HepG2 (cell line): ENCODE data around the gene RHOBTB3. TPM values are rescaled to one million over a fixed set of nuclear protein-coding genes. Genes with fewer than 3 reads are reported as not detected.

Experiments
- CBX2 ChIP-seq, 2 experiments: fragments of 200-600 bp in 1 of 2; sonication (generic); formaldehyde crosslinking in 1 of 2; IDR thresholded peaks; 2 replicates each; pipeline versions ENCODE4 v1.7.0 to v1.8.1; 2018 to 2022; ENCODE audit warnings: low read depth in 2 of 2, low read length in 1 of 2, mild to moderate bottlenecking in 1 of 2, missing genetic modification reagents in 1 of 2
- FOXC1 ChIP-seq: sonication (generic); formaldehyde crosslinking; IDR thresholded peaks from 2 replicates; pipeline ENCODE4 v1.8.0; 2022; ENCODE audit warnings: mild to moderate bottlenecking, missing genetic modification reagents, borderline replicate concordance
- GTF3A ChIP-seq: sonication (generic); formaldehyde crosslinking; conservative IDR thresholded peaks from 2 replicates; pipeline ENCODE4 v1.4.0; 2020; ENCODE audit warnings: mild to moderate bottlenecking, missing genetic modification reagents
- HMG20B ChIP-seq: conservative IDR thresholded peaks from 2 replicates; pipeline ENCODE4 v1.6.1; 2016; ENCODE audit warnings: missing genetic modification reagents, missing compliant biosample characterization
- NCOA1 ChIP-seq: sonication (generic); formaldehyde crosslinking; IDR thresholded peaks from 2 replicates; pipeline ENCODE4 v1.9.0; 2021; ENCODE audit warnings: missing genetic modification reagents
- NCOA5 ChIP-seq: sonication (generic); formaldehyde crosslinking; IDR thresholded peaks from 2 replicates; pipeline ENCODE4 v1.4.0; 2020; ENCODE audit warnings: missing genetic modification reagents
- RXRA ChIP-seq: sonication (generic); formaldehyde crosslinking; IDR thresholded peaks from 2 replicates; pipeline ENCODE4 v1.5.1; 2020; ENCODE audit warnings: missing genetic modification reagents
- SIX1 ChIP-seq: sonication (generic); formaldehyde crosslinking; IDR thresholded peaks from 2 replicates; pipeline ENCODE4 v1.4.0; 2020; ENCODE audit warnings: missing genetic modification reagents, borderline replicate concordance
- ZNF264 ChIP-seq: sonication (generic); formaldehyde crosslinking; IDR thresholded peaks from 2 replicates; pipeline ENCODE4 v1.4.0; 2020; ENCODE audit warnings: missing genetic modification reagents
- ZNF496 ChIP-seq: sonication (generic); formaldehyde crosslinking; IDR thresholded peaks from 2 replicates; pipeline ENCODE4 v1.8.1; 2023; ENCODE audit warnings: mild to moderate bottlenecking, moderate library complexity, missing genetic modification reagents; ENCODE audit not compliant: insufficient replicate concordance
- polyA plus RNA-seq, 8 experiments: library from polyadenylated mRNA; depleted of rRNA in 3 of 8; stranded (reverse) in 7 of 8; unstranded in 1 of 8; fragments of >200 nt; fragmentation: Illumina TruSeq in 4 of 8; extraction: Trizol in 4 of 8; gene quantifications; 2 replicates each; pipeline versions ENCODE4 v1.2.1 to v1.2.3, GENCODE V29; 2011 to 2016; ENCODE audit warnings: low read depth in 4 of 8, missing spikeins in 1 of 8, mixed read lengths in 1 of 8; ENCODE audit not compliant: insufficient read depth in 1 of 8
- total RNA-seq, 5 experiments: library from RNA; depleted of rRNA; stranded (reverse); fragments of >200 nt; fragmentation: Illumina TruSeq; extraction: Trizol; gene quantifications; 2 replicates each; pipeline ENCODE4 v1.2.3, GENCODE V29; 2016; ENCODE audit warnings: low read depth in 1 of 5
- TF ChIP-seq, protein P1 (sequence below): sonication (generic); formaldehyde crosslinking; IDR thresholded peaks from 2 replicates; pipeline ENCODE4 v1.4.0; 2020; ENCODE audit warnings: low read depth, missing genetic modification reagents
- TF ChIP-seq, protein P2 (sequence below): IDR thresholded peaks from 2 replicates; pipeline ENCODE4 v1.4.0; 2020; ENCODE audit warnings: mild to moderate bottlenecking, missing genetic modification reagents
- TF ChIP-seq, protein P3 (sequence below): sonication (generic); formaldehyde crosslinking; IDR thresholded peaks from 2 replicates; pipeline ENCODE4 v1.4.0; 2020; ENCODE audit warnings: missing genetic modification reagents, borderline replicate concordance
- TF ChIP-seq, protein P4 (sequence below): sonication (generic); formaldehyde crosslinking; IDR thresholded peaks from 2 replicates; pipeline ENCODE4 v1.4.0; 2020; ENCODE audit warnings: mild to moderate bottlenecking, missing genetic modification reagents, borderline replicate concordance

The RHOBTB3 gene
- total and polyA plus RNA-seq, 2 of the 13 experiments (the other 11 are each of a cell fraction or from before 2014, with no cell fraction given) = 31.6 to 35.4 TPM

DNA sequence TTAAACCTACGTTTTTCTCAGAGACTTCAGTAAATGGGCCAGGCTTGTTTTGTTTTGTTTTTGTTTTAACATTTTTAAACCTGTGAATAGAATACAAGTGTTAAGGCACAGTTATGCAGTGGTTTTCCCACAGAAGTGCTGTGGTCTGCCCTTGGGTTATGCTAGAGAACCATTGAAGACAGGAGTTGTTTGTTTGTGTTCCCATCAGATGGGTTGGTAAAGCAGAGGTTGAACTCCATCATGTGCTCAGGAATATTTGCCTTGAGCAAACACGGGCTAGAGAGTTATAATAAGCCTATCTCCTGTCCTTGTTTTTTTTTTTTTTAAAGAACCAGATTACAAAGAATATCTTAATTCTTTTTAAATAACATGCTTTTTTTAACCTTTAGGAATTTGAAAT is 28.5 kb downstream of the RHOBTB3 start (continued):
- TF ChIP-seq, protein P1, sequence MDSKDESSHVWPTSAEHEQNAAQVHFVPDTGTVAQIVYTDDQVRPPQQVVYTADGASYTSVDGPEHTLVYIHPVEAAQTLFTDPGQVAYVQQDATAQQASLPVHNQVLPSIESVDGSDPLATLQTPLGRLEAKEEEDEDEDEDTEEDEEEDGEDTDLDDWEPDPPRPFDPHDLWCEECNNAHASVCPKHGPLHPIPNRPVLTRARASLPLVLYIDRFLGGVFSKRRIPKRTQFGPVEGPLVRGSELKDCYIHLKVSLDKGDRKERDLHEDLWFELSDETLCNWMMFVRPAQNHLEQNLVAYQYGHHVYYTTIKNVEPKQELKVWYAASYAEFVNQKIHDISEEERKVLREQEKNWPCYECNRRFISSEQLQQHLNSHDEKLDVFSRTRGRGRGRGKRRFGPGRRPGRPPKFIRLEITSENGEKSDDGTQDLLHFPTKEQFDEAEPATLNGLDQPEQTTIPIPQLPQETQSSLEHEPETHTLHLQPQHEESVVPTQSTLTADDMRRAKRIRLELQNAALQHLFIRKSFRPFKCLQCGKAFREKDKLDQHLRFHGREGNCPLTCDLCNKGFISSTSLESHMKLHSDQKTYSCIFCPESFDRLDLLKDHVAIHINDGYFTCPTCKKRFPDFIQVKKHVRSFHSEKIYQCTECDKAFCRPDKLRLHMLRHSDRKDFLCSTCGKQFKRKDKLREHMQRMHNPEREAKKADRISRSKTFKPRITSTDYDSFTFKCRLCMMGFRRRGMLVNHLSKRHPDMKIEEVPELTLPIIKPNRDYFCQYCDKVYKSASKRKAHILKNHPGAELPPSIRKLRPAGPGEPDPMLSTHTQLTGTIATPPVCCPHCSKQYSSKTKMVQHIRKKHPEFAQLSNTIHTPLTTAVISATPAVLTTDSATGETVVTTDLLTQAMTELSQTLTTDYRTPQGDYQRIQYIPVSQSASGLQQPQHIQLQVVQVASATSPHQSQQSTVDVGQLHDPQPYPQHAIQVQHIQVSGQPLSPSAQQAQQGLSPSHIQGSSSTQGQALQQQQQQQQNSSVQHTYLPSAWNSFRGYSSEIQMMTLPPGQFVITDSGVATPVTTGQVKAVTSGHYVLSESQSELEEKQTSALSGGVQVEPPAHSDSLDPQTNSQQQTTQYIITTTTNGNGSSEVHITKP (CRISPR knock-in tag) = no peak
- TF ChIP-seq RXRA (CRISPR knock-in tag) = no peak; the same call in 1 of the 2 replicates
- TF ChIP-seq, protein P2, sequence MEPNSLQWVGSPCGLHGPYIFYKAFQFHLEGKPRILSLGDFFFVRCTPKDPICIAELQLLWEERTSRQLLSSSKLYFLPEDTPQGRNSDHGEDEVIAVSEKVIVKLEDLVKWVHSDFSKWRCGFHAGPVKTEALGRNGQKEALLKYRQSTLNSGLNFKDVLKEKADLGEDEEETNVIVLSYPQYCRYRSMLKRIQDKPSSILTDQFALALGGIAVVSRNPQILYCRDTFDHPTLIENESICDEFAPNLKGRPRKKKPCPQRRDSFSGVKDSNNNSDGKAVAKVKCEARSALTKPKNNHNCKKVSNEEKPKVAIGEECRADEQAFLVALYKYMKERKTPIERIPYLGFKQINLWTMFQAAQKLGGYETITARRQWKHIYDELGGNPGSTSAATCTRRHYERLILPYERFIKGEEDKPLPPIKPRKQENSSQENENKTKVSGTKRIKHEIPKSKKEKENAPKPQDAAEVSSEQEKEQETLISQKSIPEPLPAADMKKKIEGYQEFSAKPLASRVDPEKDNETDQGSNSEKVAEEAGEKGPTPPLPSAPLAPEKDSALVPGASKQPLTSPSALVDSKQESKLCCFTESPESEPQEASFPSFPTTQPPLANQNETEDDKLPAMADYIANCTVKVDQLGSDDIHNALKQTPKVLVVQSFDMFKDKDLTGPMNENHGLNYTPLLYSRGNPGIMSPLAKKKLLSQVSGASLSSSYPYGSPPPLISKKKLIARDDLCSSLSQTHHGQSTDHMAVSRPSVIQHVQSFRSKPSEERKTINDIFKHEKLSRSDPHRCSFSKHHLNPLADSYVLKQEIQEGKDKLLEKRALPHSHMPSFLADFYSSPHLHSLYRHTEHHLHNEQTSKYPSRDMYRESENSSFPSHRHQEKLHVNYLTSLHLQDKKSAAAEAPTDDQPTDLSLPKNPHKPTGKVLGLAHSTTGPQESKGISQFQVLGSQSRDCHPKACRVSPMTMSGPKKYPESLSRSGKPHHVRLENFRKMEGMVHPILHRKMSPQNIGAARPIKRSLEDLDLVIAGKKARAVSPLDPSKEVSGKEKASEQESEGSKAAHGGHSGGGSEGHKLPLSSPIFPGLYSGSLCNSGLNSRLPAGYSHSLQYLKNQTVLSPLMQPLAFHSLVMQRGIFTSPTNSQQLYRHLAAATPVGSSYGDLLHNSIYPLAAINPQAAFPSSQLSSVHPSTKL (CRISPR knock-in tag) = peak; percentile 88
- no peak for TF ChIP-seq FOXC1 (CRISPR knock-in tag)
- no peak for TF ChIP-seq ZNF264 (CRISPR knock-in tag)
- no peak for TF ChIP-seq NCOA1 (CRISPR knock-in tag)
- TF ChIP-seq ZNF496 (CRISPR knock-in tag) = no peak
- TF ChIP-seq, protein P3, sequence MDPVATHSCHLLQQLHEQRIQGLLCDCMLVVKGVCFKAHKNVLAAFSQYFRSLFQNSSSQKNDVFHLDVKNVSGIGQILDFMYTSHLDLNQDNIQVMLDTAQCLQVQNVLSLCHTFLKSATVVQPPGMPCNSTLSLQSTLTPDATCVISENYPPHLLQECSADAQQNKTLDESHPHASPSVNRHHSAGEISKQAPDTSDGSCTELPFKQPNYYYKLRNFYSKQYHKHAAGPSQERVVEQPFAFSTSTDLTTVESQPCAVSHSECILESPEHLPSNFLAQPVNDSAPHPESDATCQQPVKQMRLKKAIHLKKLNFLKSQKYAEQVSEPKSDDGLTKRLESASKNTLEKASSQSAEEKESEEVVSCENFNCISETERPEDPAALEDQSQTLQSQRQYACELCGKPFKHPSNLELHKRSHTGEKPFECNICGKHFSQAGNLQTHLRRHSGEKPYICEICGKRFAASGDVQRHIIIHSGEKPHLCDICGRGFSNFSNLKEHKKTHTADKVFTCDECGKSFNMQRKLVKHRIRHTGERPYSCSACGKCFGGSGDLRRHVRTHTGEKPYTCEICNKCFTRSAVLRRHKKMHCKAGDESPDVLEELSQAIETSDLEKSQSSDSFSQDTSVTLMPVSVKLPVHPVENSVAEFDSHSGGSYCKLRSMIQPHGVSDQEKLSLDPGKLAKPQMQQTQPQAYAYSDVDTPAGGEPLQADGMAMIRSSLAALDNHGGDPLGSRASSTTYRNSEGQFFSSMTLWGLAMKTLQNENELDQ (CRISPR knock-in tag) = no peak
- TF ChIP-seq GTF3A (CRISPR knock-in tag) = no peak
- no peak for TF ChIP-seq SIX1 (CRISPR knock-in tag)
- TF ChIP-seq HMG20B (CRISPR knock-in tag) = 0 out of 2 replicates have a peak, but pooled peaks have one; percentile 44
- TF ChIP-seq CBX2 (IDR thresholded peaks at IDR 0.05; ENCODE audit: low read depth, low read length) = no peak
- no peak for TF ChIP-seq CBX2 (CRISPR knock-in tag; IDR thresholded peaks at IDR 0.05; ENCODE audit: low read depth)
- TF ChIP-seq, protein P4, sequence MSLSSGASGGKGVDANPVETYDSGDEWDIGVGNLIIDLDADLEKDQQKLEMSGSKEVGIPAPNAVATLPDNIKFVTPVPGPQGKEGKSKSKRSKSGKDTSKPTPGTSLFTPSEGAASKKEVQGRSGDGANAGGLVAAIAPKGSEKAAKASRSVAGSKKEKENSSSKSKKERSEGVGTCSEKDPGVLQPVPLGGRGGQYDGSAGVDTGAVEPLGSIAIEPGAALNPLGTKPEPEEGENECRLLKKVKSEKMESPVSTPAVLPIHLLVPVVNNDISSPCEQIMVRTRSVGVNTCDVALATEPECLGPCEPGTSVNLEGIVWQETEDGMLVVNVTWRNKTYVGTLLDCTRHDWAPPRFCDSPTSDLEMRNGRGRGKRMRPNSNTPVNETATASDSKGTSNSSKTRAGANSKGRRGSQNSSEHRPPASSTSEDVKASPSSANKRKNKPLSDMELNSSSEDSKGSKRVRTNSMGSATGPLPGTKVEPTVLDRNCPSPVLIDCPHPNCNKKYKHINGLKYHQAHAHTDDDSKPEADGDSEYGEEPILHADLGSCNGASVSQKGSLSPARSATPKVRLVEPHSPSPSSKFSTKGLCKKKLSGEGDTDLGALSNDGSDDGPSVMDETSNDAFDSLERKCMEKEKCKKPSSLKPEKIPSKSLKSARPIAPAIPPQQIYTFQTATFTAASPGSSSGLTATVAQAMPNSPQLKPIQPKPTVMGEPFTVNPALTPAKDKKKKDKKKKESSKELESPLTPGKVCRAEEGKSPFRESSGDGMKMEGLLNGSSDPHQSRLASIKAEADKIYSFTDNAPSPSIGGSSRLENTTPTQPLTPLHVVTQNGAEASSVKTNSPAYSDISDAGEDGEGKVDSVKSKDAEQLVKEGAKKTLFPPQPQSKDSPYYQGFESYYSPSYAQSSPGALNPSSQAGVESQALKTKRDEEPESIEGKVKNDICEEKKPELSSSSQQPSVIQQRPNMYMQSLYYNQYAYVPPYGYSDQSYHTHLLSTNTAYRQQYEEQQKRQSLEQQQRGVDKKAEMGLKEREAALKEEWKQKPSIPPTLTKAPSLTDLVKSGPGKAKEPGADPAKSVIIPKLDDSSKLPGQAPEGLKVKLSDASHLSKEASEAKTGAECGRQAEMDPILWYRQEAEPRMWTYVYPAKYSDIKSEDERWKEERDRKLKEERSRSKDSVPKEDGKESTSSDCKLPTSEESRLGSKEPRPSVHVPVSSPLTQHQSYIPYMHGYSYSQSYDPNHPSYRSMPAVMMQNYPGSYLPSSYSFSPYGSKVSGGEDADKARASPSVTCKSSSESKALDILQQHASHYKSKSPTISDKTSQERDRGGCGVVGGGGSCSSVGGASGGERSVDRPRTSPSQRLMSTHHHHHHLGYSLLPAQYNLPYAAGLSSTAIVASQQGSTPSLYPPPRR = peak; percentile 39; the same call in 1 of the 2 replicates
- TF ChIP-seq NCOA5 = no peak
